ENCODE data around the gene RUBCNL. TPM values are rescaled to one million over a fixed set of nuclear protein-coding genes. Genes with fewer than 3 reads are reported as not detected.

Gene RUBCNL
- total and polyA plus RNA-seq, 9 of the 15 experiments (the other 6 are each of a cell fraction or from before 2014, with no cell fraction given) = 0.04 to 0.35 (median 0.12) TPM; not detected in 3

GRCh38 chr13:46402178-46402577 is 15.1 kb upstream of the RUBCNL start:
- Histone ChIP-seq H3K27ac (ENCODE audit: extremely low read depth, low read depth, low read length) (no peak overlapping the region), H3K36me3 (ENCODE audit: control insufficient read depth, insufficient read depth, low read length) (no peaks in the 10 kb centered on the region), H3K9me1 (ENCODE audit: control insufficient read depth, insufficient read depth, low read length) (no peaks in the 10 kb centered on the region), H4K20me1 (replicated peaks; ENCODE audit: control insufficient read depth, insufficient read depth, low read length) (no peaks in the 10 kb centered on the region), H2AFZ (ENCODE audit: low read depth, low read length) (no peak overlapping the region), H3K27me3 (ENCODE audit: control insufficient read depth in 2 of 2, insufficient read depth in 2 of 2, low read length in 2 of 2) (peaks cover 0 to 8% of the 10 kb centered on the region in 2 experiments; a peak in 2 of 5 replicates), H3K4me3 (no peak overlapping the region), H3K79me2 (ENCODE audit: control insufficient read depth, insufficient read depth, low read length) (no peaks in the 10 kb centered on the region), H3K9ac (ENCODE audit: insufficient read depth in 1 of 2, low read depth in 2 of 2, low read length in 2 of 2) (no peak overlapping the region), H3K9me3 (replicated peaks; ENCODE audit: control insufficient read depth, insufficient read depth, low read depth, low read length) (no peaks in the 10 kb centered on the region), H3K4me1 (replicated peaks in 1 of 2; ENCODE audit: control insufficient read depth in 2 of 2, insufficient read depth in 2 of 2, low read length in 2 of 2) (no peaks in the 10 kb centered on the region; a peak in 1 of 5 replicates), H3K4me2 (ENCODE audit: insufficient read depth, low read length) (no peak overlapping the region)
- in situ Hi-C loops (cut with MboI) = no loop called here
- no peak for DNase-seq (ENCODE audit: extremely low read depth in 1 of 4, low spot score in 3 of 4)
- POLR2A ChIA-PET = no interaction called here
- no TSS peak for BruUV-seq (replicated peaks)
- TF ChIP-seq GTF2B (IDR thresholded peaks at IDR 0.05; ENCODE audit: extremely low read depth, insufficient read length) (no peak), MCM2 (IDR thresholded peaks at IDR 0.05; ENCODE audit: low read depth) (no peak), ZNF212 (CRISPR knock-in tag; IDR thresholded peaks at IDR 0.05) (no peak), E2F8 (IDR thresholded peaks at IDR 0.05; ENCODE audit: low read depth, partially characterized antibody) (no peak), PTTG1 (tag; IDR thresholded peaks at IDR 0.05; ENCODE audit: low read depth) (no peak), CUX1 (CRISPR knock-in tag; IDR thresholded peaks at IDR 0.05) (no peak), CLOCK (CRISPR knock-in tag; IDR thresholded peaks at IDR 0.05; ENCODE audit: borderline replicate concordance) (no peak), ARID2 (IDR thresholded peaks at IDR 0.05) (no peak)
- 0% methylated on average over 1 of the region's 2 CpGs for WGBS (ENCODE audit: insufficient coverage, low coverage, missing lambda C conversion rate)
- no peak for FAIRE-seq
- no peak for ATAC-seq
- CTCF ChIA-PET (ENCODE audit: low intra/inter-chr PET ratio) = no interaction called here
- intact Hi-C loops (cut with micrococcal nuclease) = no loop called here

Measured in K562 (cell line).